Measurements from ENCODE around the gene MVP.

GRCh38 chr16:29835926-29836325, 15.7 kb downstream of the MVP start:
- TF ChIP-seq, protein P1, sequence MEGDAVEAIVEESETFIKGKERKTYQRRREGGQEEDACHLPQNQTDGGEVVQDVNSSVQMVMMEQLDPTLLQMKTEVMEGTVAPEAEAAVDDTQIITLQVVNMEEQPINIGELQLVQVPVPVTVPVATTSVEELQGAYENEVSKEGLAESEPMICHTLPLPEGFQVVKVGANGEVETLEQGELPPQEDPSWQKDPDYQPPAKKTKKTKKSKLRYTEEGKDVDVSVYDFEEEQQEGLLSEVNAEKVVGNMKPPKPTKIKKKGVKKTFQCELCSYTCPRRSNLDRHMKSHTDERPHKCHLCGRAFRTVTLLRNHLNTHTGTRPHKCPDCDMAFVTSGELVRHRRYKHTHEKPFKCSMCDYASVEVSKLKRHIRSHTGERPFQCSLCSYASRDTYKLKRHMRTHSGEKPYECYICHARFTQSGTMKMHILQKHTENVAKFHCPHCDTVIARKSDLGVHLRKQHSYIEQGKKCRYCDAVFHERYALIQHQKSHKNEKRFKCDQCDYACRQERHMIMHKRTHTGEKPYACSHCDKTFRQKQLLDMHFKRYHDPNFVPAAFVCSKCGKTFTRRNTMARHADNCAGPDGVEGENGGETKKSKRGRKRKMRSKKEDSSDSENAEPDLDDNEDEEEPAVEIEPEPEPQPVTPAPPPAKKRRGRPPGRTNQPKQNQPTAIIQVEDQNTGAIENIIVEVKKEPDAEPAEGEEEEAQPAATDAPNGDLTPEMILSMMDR (IDR thresholded peaks at IDR 0.05 in 4 of 5, conservative IDR thresholded peaks at IDR 0.05 in 1 of 5), result no peak
- no peak for TF ChIP-seq POLR2A (IDR thresholded peaks at IDR 0.05)
